Lower leg skin (tissue), 4 donors: ENCODE measurements around the gene IFT122. TPM values are rescaled to one million over a fixed set of nuclear protein-coding genes. Genes with fewer than 3 reads are reported as not detected.

ENCODE experiments used
- DNase-seq, 2 donors: peaks; one replicate each; pipeline ENCODE4 v3.0.0-alpha.2; 2019; ENCODE audit warnings: low spot score in 2 of 2
- H3K4me3 ChIP-seq: fragments of 200-600 bp; sonication (generic); 2 replicates; pipeline ENCODE4 v1.5.1; 2017; ENCODE audit warnings: mild to moderate bottlenecking, low read depth; ENCODE audit not compliant: poor library complexity, severe bottlenecking
- CTCF ChIP-seq, 3 donors: fragments of 450-650 bp; IDR thresholded peaks; one replicate each; pipeline ENCODE4 v1.5.1; 2016; ENCODE audit warnings: antibody characterized with exemption in 3 of 3, mild to moderate bottlenecking in 3 of 3, moderate library complexity in 2 of 3
- POLR2A ChIP-seq, 2 donors: fragments of 450-650 bp; IDR thresholded peaks; one replicate each; pipeline ENCODE4 v1.6.1; 2016 to 2017; ENCODE audit warnings: antibody characterized with exemption in 2 of 2, mild to moderate bottlenecking in 1 of 2, moderate library complexity in 1 of 2
- WGBS, 2 donors: methylation state at CpG; one replicate each; pipeline ENCODE4 v1.1.5; 2018; 5-methylcytosine and 5-hydroxymethylcytosine counted together
- intact Hi-C: fragments of 100-400 bp; cut with DNase I; formaldehyde crosslinking; loops from one replicate; pipeline ENCODE4 v1.15.0; 2023; ENCODE audit warnings: low total_unique reads
- total RNA-seq, 4 donors: library from RNA; depleted of rRNA; stranded (reverse); fragments of >200 nt; gene quantifications; one replicate each; pipeline ENCODE4 v1.1.0, GENCODE V29; 2016

Gene IFT122
- total RNA-seq, 4 donors from 2014 or later = 10.1 to 31.1 (median 22.5) TPM

- H3K4me3 ChIP-seq = no peak overlapping the region
- 83 to 93% methylated on average over 4 of the region's 4 CpGs for whole genome bisulfite sequencing, 2 donors
- no peak for TF ChIP-seq POLR2A (IDR thresholded peaks at IDR 0.05)
- TF ChIP-seq CTCF (IDR thresholded peaks at IDR 0.05) = no peak
- intact Hi-C loops = no loop called here
- no peak for DNase-seq
Measured at GRCh38 chr3:129463716-129464115, 23.7 kb downstream of the IFT122 start.

- 81 to 86% methylated on average over 1 of the region's 1 CpG for WGBS, 2 donors
- H3K4me3 ChIP-seq = no peak overlapping the region
- intact Hi-C loops = no loop called here
- DNase-seq = no peak
- no peak for TF ChIP-seq CTCF (IDR thresholded peaks at IDR 0.05)
- TF ChIP-seq POLR2A (IDR thresholded peaks at IDR 0.05) = no peak
Measured at GRCh38 chr3:129467932-129468331, 27.9 kb downstream of the IFT122 start.

- intact Hi-C loops = no loop called here
- no peak for DNase-seq
- 50 to 73% methylated on average over 2 of the region's 2 CpGs for WGBS, 2 donors
- H3K4me3 ChIP-seq = no peak overlapping the region
- no peak for TF ChIP-seq CTCF (IDR thresholded peaks at IDR 0.05)
- TF ChIP-seq POLR2A (IDR thresholded peaks at IDR 0.05) = no peak
Measured at GRCh38 chr3:129469026-129469425, 29.0 kb downstream of the IFT122 start.

DNA sequence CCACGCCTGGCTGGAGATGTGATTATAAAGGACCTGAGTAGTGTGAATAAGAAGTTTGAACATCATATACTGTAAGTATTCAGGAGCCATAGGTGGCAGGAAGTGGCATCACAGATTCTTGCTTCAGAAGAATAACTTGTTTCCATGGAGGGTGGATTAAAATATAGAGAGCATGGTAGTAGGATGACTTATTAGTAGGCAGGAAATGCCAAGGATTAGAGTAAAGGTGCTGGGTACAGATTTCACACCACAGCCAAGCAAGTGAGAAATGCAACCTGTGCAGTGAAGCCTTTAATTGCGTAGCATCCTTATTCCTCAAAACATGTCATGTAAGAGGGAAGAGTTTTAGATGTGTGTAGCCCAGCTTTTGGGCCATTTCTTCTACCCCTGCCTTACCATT lies 30.8 kb downstream of the IFT122 start:
- no peak overlapping the region for H3K4me3 ChIP-seq
- intact Hi-C loops = no loop called here
- no peak for DNase-seq
- 93 to 98% methylated on average over 2 of the region's 2 CpGs for WGBS, 2 donors
- no peak for TF ChIP-seq CTCF (IDR thresholded peaks at IDR 0.05)
- TF ChIP-seq POLR2A (IDR thresholded peaks at IDR 0.05) = no peak

- intact Hi-C loops = no loop called here
- TF ChIP-seq CTCF (IDR thresholded peaks at IDR 0.05) (no peak), POLR2A (IDR thresholded peaks at IDR 0.05) (no peak)
- H3K4me3 ChIP-seq = no peak overlapping the region
- no peak for DNase-seq
- 85 to 91% methylated on average over 4 of the region's 4 CpGs for WGBS, 2 donors
Measured at GRCh38 chr3:129473067-129473768, 33.2 kb downstream of the IFT122 start.

DNA sequence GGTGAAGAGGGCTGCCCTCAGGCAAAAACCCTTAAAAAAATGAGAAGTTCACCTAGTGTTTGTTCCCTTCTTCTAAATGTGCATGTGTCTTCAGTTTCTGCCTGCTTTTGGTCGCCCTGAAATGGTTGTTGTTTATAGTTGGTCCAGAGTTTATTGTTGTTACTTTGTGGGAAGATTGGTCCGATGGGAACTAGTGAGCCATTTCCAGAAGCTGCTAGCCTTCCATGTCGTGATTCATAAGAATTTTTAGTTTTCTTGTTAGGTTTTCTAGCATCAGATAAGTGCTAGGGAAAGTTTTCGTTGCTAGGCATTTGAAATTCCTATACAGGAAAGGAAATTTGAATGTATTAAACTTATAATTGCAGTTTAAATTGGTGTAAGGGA lies 33.7 kb downstream of the IFT122 start:
- H3K4me3 ChIP-seq = no peak overlapping the region
- no peak for DNase-seq
- TF ChIP-seq POLR2A (IDR thresholded peaks at IDR 0.05) (no peak), CTCF (IDR thresholded peaks at IDR 0.05) (no peak)
- intact Hi-C loops = no loop called here
- WGBS, 2 donors = 57 to 84% methylated on average over 4 of the region's 4 CpGs
